PC-3 (cell line): Measurements from ENCODE around the gene ERICH3. TPM values are rescaled to one million over a fixed set of nuclear protein-coding genes. Genes with fewer than 3 reads are reported as not detected.

ENCODE experiments used
- ATAC-seq: fragments of 200-7000 bp; cut with Tn5 transposase; 2 replicates; pipeline ENCODE4 v1.9.1; 2020; ENCODE audit warnings: mild to moderate bottlenecking, moderate library complexity
- BruUV-seq: library from RNA; stranded (reverse); fragments of 400-500 nt; replicated peaks from 2 replicates; lab custom pipeline; 2021; lab: Mats Ljungman, UMichigan
- CTCF ChIA-PET: fragments of 300-600 bp; sonication (Branson Sonifier 250); formaldehyde crosslinking; loops from one replicate; lab custom pipeline; 2022; ENCODE audit warnings: antibody characterized with exemption; lab: Charles Lee
- POLR2A ChIA-PET: fragments of 300-600 bp; sonication (Branson Sonifier 250); formaldehyde crosslinking; loops from one replicate; lab custom pipeline; 2022; ENCODE audit warnings: antibody characterized with exemption; ENCODE audit not compliant: unreplicated experiment; lab: Charles Lee
- DNase-seq: peaks from one replicate; pipeline ENCODE4 v3.0.0-alpha.2; 2015
- H2AFZ ChIP-seq: fragments of 300-600 bp; sonication (generic); 2 replicates; pipeline ENCODE4 v1.6.0; 2016; ENCODE audit warnings: antibody characterized with exemption, low read length
- H3F3A ChIP-seq: fragments of 300-600 bp; sonication (generic); one replicate; pipeline ENCODE4 v1.6.0; 2017; ENCODE audit warnings: antibody characterized with exemption, low read length, control low read depth, mild to moderate bottlenecking; ENCODE audit not compliant: unreplicated experiment
- H3K27ac ChIP-seq: fragments of 300-600 bp; sonication (generic); 2 replicates; pipeline ENCODE4 v1.5.1; 2016; ENCODE audit warnings: mild to moderate bottlenecking, low read length
- H3K27me3 ChIP-seq: fragments of 300-600 bp; sonication (generic); 2 replicates; pipeline ENCODE4 v1.6.1; 2016; ENCODE audit warnings: low read length, mixed read lengths
- H3K36me3 ChIP-seq: fragments of 300-600 bp; sonication (generic); 2 replicates; pipeline ENCODE4 v1.6.1; 2016; ENCODE audit warnings: low read depth, mixed run types, low read length, mixed read lengths
- H3K4me1 ChIP-seq: fragments of 300-600 bp; sonication (generic); 2 replicates; pipeline ENCODE4 v1.5.1; 2016; ENCODE audit warnings: low read length; ENCODE audit not compliant: insufficient read depth
- H3K4me2 ChIP-seq: fragments of 300-600 bp; sonication (generic); 2 replicates; pipeline ENCODE4 v1.6.0; 2016; ENCODE audit warnings: low read length
- H3K4me3 ChIP-seq: fragments of 300-600 bp; sonication (generic); 2 replicates; pipeline ENCODE4 v1.5.1; 2016; ENCODE audit warnings: mild to moderate bottlenecking, low read length, mixed read lengths
- H3K79me2 ChIP-seq: fragments of 300-600 bp; sonication (generic); 2 replicates; pipeline ENCODE4 v1.6.1; 2017; ENCODE audit warnings: low read length, mixed read lengths
- H3K9ac ChIP-seq: fragments of 300-600 bp; sonication (generic); 2 replicates; pipeline ENCODE4 v1.6.0; 2016; ENCODE audit warnings: mild to moderate bottlenecking, low read length
- H3K9me2 ChIP-seq: fragments of 300-600 bp; sonication (generic); replicated peaks from 2 replicates; pipeline ENCODE4 v1.6.1; 2016; ENCODE audit warnings: mixed run types, low read length, mixed read lengths
- H3K9me3 ChIP-seq: fragments of 300-600 bp; sonication (generic); 2 replicates; pipeline ENCODE4 v1.6.1; 2016; ENCODE audit warnings: low read length, mixed read lengths
- H4K20me1 ChIP-seq: fragments of 300-600 bp; sonication (generic); 2 replicates; pipeline ENCODE4 v1.6.1; 2016; ENCODE audit warnings: low read length, mixed read lengths
- CTCF ChIP-seq: fragments of 300-600 bp; sonication (generic); conservative IDR thresholded peaks from 2 replicates; pipeline ENCODE4 v1.5.1; 2017; ENCODE audit warnings: antibody characterized with exemption, low read depth, mild to moderate bottlenecking, low read length
- EZH2 ChIP-seq: fragments of 300-600 bp; sonication (generic); IDR thresholded peaks from one replicate; pipeline ENCODE4 v1.6.1; 2017; ENCODE audit warnings: antibody characterized with exemption, mild to moderate bottlenecking, low read length; ENCODE audit not compliant: unreplicated experiment
- EZH2phosphoT487 ChIP-seq: fragments of 300-600 bp; sonication (generic); IDR thresholded peaks from 2 replicates; pipeline ENCODE4 v1.6.1; 2018; ENCODE audit warnings: mild to moderate bottlenecking, antibody characterized with exemption, low read length, borderline replicate concordance
- intact Hi-C: fragments of 100-400 bp; cut with micrococcal nuclease; formaldehyde crosslinking; loops from 2 replicates; pipeline ENCODE4 v1.9.0; 2023
- total RNA-seq: library from RNA; depleted of rRNA; stranded (reverse); fragments of >200 nt; gene quantifications from 2 replicates; pipeline ENCODE4 v1.2.3, GENCODE V29; 2014

Gene ERICH3
- total RNA-seq, 1 experiment from 2014 or later, result not detected

- Histone ChIP-seq H3K27ac (no peak overlapping the region), H3K4me1 (no peaks in the 10 kb centered on the region), H3K36me3 (no peaks in the 10 kb centered on the region), H3K9me2 (no peaks in the 10 kb centered on the region), H3K9me3 (no peaks in the 10 kb centered on the region), H3K4me3 (no peak overlapping the region), H4K20me1 (no peaks in the 10 kb centered on the region), H3F3A (no peaks in the 10 kb centered on the region), H3K27me3 (no peaks in the 10 kb centered on the region), H3K4me2 (no peak overlapping the region), H3K9ac (no peak overlapping the region), H2AFZ (no peak overlapping the region), H3K79me2 (no peaks in the 10 kb centered on the region)
- intact Hi-C loops, result no loop called here
- ATAC-seq (no peak), DNase-seq (no peak)
- BruUV-seq, result no TSS peak
- ChIA-PET POLR2A (no interaction called here), CTCF (no interaction called here)
- no peak for TF ChIP-seq EZH2phosphoT487
- TF ChIP-seq EZH2, result no peak
- TF ChIP-seq CTCF, result no peak
Observed at GRCh38 chr1:74681001-74681400, 7.4 kb upstream of the ERICH3 start.

- Histone ChIP-seq H3K4me3 (no peak overlapping the region), H2AFZ (no peak overlapping the region), H3F3A (no peaks in the 10 kb centered on the region), H3K79me2 (no peaks in the 10 kb centered on the region), H3K27ac (no peak overlapping the region), H3K4me1 (no peaks in the 10 kb centered on the region), H3K4me2 (no peak overlapping the region), H3K9me2 (no peaks in the 10 kb centered on the region), H3K9me3 (no peaks in the 10 kb centered on the region), H3K9ac (no peak overlapping the region), H3K36me3 (no peaks in the 10 kb centered on the region), H3K27me3 (no peaks in the 10 kb centered on the region), H4K20me1 (no peaks in the 10 kb centered on the region)
- TF ChIP-seq CTCF (no peak), EZH2 (no peak), EZH2phosphoT487 (no peak)
- peak; percentile 42 for DNase-seq
- CTCF ChIA-PET, result no interaction called here
- BruUV-seq, result no TSS peak
- ATAC-seq, result no peak
- POLR2A ChIA-PET, result no interaction called here
- intact Hi-C loops, result no loop called here
Observed at GRCh38 chr1:74679811-74680210, 6.2 kb upstream of the ERICH3 start.

GRCh38 chr1:74677926-74678325 is 4.3 kb upstream of the ERICH3 start:
- Histone ChIP-seq H3K4me1 (no peaks in the 10 kb centered on the region), H3K27me3 (no peaks in the 10 kb centered on the region), H3K4me2 (no peak overlapping the region), H3K9me2 (no peaks in the 10 kb centered on the region), H3K27ac (no peak overlapping the region), H3K4me3 (no peak overlapping the region), H3K9ac (no peak overlapping the region), H4K20me1 (no peaks in the 10 kb centered on the region), H3K36me3 (no peaks in the 10 kb centered on the region), H2AFZ (no peak overlapping the region), H3K79me2 (no peaks in the 10 kb centered on the region), H3F3A (no peaks in the 10 kb centered on the region), H3K9me3 (no peaks in the 10 kb centered on the region)
- TF ChIP-seq CTCF, result no peak
- no peak for TF ChIP-seq EZH2
- no peak for TF ChIP-seq EZH2phosphoT487
- DNase-seq, result no peak
- intact Hi-C loops, result no loop called here
- POLR2A ChIA-PET, result no interaction called here
- no peak for ATAC-seq
- CTCF ChIA-PET, result no interaction called here
- BruUV-seq, result no TSS peak
